HG02870 (cell line): ENCODE measurements around the gene CXCL3.

Experiments used
- ATAC-seq: cut with Tn5 transposase; IDR thresholded peaks from one replicate; pipeline ENCODE4 v1.9.1; 2021; ENCODE audit warnings: mild to moderate bottlenecking, moderate library complexity; ENCODE audit not compliant: unreplicated experiment

Gene CXCL3

DNA sequence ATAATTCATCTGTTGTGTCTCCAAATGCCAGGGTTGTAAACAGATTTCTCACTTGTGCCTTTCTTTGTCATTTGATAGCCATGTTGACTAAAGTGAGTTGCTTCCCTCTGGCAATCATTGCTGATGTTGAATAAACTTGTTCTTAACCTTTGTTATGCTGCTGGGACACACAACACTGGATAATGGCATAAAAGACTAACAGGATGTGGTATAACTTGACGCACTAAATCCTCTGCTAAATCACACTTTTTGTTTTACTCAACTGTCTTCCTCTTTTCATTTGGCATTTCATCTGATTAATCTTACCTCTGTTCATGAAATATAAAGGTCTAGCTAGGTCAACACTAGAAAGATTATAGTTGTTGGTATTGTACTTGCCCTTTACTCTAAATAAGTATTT lies 22.4 kb downstream of the CXCL3 start:
- no peak for ATAC-seq

GRCh38 chr4:74015126-74015780 lies 23.2 kb downstream of the CXCL3 start:
- ATAC-seq: no peak

GRCh38 chr4:74014332-74014731 lies 24.2 kb downstream of the CXCL3 start:
- no peak for ATAC-seq

DNA sequence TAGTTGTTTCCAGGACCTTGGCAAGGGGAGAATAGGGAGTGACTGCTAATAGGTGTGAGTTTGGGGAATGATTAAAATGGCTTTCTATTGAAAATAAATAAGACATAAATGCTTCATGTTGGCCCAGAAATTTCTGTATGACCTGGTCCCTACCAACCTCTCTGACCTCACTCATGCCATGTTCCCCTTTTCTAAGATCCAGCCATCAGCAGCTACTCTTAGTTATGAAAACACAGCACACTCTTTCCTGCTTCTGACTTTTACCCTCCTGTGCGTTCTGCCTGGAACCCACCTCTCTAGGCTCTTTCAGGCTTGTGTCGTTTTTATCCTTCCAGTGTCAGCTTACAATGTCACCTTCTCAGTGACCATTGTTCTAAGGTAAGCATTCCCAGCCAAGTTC lies 25.2 kb downstream of the CXCL3 start:
- ATAC-seq: no peak

- no peak for ATAC-seq
These were observed 26.4 kb downstream of the CXCL3 start for GRCh38 chr4:74012130-74012529.

DNA sequence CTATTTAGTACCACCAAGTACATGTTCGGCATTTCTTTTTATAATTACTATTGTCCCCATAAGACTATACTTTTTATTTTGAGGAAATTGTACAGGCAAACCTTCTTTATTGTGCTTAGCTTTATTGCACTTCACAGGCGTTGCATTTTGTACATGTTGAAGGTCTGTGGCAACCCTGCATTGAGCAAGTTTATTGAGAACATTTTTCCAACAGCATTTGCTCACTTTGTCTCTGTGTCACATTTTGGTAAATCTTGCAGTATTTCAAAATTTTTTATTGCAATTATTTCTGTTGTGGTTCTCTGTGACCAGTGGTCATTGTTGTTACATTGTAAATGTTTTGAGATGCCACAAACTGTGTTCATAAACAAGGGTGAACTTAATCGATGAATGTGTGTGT lies 29.2 kb downstream of the CXCL3 start:
- no peak for ATAC-seq

DNA sequence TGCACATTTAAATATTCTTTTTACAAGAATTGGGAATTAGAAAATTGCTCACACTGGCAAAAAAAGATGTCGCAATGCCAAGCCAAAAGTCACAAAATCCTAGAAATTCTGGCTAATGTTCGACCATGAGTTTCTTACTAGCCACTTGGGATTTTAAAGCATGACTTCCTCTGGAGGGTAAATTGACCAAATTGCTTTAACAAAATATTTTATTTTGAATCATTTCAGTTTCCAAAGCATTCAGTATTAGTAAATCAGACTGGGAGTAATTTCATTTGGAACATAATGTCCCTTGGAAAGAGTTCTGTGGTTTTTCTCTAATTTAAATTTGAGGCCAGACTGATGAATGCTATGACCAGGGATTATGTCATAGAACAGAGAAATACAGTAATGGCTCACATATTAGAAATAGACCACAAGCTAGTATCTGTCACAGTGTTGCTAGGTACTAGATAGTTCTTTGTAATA lies 32.4 kb downstream of the CXCL3 start:
- ATAC-seq: no peak

DNA sequence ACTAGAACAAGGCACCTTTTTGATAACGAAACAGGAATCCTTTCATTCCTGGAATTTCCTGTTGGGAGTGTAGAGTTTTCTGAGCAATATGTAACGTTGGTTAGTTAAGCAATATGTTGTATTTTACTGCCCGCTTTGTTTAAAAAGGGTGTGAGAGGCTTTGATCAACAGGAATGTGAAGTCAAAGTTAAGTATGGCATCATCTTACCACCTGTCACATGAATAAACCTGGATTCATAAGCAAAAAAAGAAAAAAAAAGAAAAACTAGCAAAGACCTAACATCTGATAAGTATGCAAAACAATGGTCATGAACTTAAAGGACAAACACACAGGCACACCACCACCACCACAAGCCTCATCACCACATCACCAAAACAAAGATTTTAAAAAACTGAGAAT lies 33.0 kb downstream of the CXCL3 start:
- ATAC-seq: no peak

DNA sequence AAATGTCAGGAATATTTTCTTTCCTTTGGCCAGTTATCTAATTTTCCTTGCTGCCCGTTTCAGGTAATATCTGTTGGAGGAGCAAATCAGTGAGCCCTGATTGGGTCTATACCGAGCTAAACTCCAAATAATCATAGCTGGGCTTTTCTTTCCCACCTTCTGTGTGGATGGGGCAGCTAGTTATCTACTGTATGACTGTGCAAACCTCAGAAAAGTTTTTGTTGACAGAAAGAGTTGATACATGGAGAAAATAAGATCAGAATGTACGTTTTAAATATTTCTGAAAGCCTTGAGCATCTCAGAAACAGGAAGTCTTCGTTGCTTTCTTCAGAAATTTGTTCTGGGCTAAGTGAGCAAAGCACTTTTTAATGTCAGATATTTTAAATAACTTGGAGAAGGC lies 33.8 kb downstream of the CXCL3 start:
- ATAC-seq: no peak

DNA sequence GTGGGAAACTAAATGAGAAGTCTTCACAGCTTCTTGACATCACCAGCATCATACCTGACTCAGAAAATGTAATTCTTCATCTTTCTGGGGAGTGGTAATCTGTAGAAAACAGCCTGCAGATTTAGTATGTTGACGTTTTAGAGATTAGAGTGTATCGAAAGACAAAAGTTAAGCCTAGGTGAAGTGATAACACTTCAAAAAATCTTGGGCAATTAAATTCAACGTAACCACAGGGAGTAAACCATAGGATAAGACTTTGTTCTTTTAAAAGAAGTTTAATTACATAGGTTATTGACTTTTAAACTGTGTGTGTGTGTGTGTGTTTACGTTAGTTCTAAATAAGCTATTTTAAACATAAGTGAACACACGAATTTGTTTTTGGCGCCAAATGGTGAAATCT lies 38.2 kb downstream of the CXCL3 start:
- no peak for ATAC-seq

DNA sequence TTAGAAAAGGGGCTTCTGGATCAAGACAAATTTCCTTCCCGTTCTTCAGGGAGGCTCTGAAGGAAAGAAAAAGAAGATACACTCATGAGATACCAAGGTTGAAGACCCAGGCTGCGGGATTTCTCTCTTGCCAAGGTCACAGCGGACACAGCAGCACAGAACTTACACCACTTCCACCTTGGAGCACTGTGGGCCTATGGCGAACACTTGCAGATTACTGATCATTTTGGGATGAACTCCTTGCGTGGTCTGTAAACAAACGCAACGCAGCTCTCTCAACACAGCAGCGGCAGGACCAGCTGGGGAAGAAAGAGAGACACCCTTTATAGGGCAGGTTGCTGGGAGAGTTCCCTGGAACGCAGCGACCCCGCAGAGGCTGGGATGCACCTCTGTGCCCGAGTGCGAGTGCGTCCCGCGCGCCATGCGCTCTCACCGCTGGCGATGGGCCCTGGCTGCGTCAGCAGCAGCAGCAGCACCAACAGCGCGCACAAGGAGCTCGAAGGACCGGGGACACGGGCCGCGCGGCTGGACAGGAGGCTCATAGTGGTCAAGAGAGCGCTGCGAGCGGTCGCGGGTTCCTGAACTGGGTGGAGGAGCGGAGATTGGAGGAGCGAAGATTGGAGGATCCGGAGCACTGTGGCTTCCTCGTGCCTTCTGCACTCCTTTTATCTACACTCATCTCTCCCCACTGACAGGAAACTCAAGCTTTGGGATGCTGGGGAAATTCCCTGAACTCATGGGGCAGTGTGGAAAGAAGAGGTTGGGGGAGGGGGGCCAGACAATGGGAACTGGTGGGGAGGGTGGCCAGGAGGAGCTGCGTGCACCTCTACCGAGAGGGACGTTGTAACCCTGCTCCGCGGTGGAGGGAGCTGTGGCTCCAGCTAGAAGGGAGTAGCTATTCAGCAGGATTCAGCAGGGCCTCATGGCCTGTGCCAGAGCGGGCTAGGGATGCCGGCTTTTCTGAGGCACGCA lies 40.2 kb downstream of the CXCL3 start, which contains the start of gene CXCL5:
Gene CXCL5, minus strand, starts transcription at position 638 of the 972 bp plus-strand sequence. Its CDS starts 96 bp downstream, at position 542.
- ATAC-seq: no peak

DNA sequence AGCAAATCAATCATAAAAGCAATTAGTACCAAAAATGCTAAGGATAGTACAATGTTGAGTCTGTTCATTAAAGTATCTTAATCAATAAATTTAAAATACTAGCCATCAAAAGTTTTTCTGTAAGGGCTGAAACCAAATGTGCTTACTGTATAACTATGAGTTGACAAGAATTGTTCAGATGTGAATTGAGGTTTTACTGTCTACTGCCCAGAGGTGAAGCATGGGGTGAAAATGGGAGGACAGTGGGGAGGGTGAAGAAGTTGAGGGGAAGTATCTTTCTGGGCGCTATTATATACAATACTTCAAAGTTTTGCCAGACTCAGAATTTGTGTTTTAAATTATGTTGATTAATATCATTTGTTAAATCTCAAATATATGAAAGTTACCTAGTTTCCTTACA lies 46.4 kb downstream of the CXCL3 start:
- ATAC-seq: no peak

DNA sequence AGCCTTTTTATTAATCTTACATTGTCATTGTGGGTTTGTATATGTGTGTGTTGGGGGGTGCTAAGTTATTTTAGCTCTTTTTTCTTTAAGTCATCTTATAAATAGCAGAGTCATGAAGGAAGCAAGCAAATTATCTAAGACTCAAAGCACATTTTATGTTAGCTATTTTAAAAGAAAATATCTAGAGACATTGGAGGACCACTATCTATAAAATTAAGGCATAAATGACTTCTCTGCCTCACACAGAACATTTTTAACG lies 46.8 kb downstream of the CXCL3 start:
- ATAC-seq: no peak

DNA sequence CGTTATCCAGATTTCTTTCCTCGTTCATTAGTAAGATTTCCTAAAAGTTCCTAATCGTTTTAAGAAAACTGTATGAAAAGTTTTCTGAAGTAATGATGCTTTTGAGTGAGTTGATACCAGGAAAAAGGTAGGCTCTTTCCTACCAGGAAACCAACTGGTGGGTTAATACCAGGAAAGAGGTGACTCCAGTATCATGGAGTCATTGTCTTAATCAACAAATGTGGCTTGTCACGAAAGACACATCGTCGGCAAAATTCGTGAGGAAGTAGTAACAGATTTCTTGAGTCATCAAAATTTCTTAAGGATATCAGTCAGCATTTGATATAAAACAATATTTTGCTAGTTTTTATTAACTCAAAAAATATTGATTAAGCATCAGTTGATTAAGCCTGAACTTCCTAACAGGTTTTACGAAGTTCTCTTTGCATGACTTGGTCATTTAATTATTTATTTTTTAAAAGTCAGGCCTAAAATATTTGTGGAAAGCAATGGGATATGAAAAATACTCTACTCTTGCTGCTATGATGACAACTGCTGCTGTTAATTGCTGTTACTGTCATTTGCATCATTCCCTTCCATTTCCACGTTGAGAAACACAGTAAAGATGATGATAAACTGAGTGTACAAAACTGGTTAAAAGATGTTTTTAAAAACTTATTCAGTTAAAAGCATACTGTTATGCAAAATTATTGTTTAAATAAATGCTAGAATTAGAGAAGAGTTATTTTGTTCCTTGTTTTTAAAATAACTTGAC lies 47.3 kb downstream of the CXCL3 start:
- ATAC-seq: no peak

- no peak for ATAC-seq
These were observed 48.6 kb downstream of the CXCL3 start for GRCh38 chr4:73989928-73990327.

DNA sequence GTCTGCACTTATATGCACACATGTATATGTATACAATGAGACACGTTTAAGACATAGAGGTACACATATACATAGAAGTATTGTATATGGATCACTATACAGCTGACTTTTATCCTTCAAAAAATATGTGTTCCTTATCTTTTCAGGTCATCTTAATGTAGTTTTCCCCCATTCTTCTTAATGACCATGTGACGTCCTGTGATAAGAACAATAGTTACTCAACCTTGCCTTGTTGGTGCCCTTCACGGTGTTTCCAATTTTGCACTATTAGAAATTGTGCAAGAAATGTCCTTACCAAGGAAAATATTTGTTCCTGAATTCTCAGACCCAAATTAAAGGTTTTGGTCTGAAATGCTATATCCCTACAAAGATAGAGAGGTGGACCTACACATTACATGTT lies 49.5 kb downstream of the CXCL3 start:
- ATAC-seq: no peak

DNA sequence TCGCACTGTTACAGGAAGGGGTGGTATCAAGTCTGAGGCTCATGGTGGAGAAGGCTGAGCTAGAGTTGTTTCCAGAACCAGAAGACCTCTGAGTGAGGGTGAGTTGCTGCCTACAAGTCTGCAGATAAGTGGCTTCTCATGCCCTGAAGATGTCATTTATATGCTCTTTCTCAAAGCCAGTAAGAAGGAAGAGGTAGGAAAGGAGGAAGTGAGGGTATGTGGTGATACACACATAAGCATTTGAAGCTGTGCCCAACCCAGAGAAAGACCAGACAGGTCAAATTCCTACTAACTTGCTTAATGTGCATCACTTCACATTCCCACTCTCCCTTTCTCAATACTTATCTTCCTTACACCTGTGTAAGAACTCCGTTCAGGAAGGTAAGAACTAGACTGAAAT lies 50.4 kb downstream of the CXCL3 start, which contains the start of gene PPBP:
Gene PPBP, minus strand, starts transcription at position 130 of the 400 bp plus-strand sequence. Its CDS starts 87 bp downstream, at position 43.
- ATAC-seq: no peak
